D341Med (cell line): ENCODE measurements around the gene CCDC70.

Experiments used
- DNase-seq: peaks from one replicate; pipeline ENCODE4 v3.0.0; 2012; ENCODE audit warnings: low spot score

Gene CCDC70

DNA sequence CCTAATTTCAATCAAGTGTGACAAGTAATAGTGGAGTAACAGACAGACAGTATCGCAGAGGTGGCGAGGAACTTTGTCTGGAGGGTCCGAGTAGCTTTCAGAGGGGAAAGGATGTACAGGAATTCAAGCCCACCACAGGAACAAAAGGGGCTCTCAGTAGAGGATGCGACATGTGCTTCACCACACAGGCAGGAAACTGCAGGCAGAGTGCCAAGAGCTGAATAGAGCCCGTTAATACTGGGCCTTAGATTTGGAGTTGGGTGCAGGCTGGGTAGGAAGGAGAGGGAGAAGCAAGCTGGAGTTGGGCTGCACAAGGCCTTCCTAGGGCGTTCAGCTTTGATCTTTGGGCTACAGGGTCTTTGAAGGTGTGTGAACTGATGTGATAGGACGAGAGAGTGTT lies 1.2 kb downstream of the CCDC70 start:
- DNase-seq: no peak

DNA sequence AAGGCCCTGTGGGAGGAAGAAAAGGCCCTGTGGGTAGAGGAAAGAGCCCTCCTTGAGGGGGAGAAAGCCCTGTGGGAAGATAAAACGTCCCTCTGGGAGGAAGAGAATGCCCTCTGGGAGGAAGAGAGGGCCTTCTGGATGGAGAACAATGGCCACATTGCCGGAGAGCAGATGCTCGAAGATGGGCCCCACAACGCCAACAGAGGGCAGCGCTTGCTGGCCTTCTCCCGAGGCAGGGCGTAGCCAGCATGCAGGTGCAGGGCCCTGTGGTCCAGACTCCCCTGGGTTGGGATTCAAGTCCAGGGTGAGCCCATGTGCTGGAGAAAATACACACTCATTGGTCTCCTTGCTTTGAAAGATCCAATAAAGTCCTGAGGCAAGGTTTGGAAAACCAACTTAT lies 4.1 kb downstream of the CCDC70 start:
- no peak for DNase-seq

DNA sequence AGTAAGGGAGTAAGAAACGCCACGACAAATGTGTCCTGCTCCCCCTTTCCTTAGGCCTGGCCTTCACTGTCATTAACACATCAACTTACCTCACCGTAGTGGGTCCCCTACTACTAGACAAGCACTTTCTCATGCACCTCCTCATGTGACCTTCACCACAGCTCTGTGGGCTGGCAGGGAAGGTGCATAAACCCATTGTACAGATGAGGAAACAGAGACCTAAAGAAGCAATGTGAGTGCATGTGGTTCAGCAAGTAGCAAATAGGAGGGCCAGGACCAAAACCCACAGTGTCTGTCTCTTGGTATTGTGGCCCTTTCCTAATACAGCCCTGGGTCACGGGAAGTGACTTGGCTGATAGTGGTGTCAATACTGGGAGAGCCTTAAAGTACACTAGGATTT lies 5.3 kb downstream of the CCDC70 start:
- DNase-seq: no peak

DNA sequence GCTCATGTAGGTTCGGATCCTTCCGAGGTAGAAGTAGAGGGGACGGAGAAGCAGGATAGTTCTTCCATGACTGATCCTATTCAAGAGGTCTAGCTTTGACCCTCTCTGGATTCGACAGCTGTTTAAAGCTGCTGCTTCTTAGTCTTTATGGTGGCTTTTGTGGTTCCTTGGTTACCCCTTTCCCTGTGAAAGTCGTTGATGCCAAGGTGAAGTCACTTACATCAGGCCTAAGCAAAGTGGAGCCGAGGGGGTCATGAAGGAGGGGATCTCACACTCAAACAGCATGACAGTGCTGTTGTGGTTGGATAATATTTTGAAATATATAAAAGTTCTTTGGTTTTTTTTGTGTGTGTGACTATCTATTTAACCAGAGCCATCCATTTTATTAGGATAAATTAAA lies 8.1 kb downstream of the CCDC70 start:
- DNase-seq: no peak

DNA sequence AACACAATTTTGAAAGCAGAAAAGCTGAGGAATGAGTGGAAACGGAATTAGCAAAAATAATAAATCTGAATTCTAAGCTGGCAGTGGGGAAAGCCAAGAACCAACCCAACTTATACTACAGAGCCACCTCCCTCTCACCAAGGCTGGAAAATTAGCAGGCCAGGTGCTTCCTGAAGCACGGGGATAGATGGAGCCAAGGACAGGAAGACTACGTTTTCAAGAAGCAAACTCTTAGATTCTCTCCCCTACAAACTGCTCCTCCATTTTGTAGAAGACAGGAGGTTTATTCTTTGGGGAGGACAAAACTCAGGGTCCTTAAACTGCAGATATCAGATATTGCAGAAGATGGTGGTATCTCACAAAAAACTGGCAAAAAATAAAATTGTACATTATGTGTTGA lies 8.8 kb downstream of the CCDC70 start:
- no peak for DNase-seq

DNA sequence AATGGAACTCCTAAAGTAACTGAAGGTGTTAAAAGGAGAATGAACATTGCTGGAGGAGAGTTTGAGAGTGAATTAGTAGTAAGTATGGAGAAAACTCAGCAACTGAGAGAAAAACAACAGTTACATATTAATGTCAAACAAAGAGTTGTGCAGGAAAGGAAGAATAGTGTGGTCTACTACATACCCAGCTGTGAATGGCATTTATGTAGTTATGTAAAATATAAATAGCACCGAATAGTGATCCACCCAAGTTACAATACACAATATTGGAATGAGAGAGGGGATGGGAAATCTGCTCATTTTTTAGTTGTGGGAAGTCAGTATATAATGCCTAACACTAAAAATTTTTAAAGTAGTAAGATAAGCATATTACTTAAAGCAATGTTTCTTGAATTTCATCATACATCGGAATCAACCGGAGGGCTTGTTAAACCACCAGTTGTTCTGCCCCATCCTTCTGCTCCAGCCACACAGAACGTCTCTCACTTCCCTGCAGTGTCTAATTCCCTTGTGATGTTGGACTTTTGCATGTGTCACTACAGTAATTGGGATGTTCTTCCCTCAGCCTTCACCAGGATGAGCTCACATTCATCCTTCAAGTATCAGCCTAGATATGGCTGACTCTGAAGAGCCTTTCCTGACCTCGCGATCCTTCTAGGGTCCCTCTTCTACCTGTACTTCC lies 11.5 kb downstream of the CCDC70 start:
- no peak for DNase-seq

DNA sequence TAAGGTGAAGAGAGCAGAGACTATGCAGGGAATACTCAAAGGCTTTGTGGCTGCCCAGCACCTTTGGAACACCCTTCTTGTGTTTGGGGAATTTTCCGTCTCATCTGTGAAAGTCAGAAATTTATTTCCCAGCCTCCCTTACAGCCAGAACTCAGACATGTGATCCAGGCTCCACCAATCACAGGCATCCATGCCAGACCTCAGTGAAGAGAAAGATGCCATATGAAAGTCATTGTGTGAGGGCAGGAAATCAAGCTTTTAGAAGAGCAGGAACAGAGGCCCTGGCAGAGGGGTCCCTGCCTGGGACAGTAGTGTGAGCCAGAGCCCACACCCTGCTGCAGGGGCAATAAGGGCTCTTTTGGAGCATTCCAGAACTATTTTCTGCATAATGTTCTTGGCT lies 12.1 kb downstream of the CCDC70 start:
- DNase-seq: no peak

DNA sequence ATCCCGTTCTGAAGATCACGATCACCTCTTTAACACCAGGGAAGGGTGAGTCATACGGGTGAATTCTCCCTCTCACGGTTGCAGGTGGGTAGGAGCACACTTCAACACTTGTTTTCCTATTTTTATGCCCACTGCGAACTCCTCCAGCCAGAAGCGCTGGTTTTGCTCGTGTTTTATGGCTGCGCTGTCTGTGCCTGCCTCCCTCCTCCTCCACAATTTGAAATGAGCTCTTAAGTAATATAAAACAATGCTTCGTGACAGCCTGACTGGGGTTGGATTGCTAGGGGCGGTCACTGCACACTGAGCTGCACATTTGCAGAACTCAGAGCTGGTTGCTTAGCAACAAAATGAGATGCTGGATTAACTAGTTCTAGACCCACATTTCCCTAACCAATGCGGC lies 12.9 kb downstream of the CCDC70 start:
- no peak for DNase-seq

DNA sequence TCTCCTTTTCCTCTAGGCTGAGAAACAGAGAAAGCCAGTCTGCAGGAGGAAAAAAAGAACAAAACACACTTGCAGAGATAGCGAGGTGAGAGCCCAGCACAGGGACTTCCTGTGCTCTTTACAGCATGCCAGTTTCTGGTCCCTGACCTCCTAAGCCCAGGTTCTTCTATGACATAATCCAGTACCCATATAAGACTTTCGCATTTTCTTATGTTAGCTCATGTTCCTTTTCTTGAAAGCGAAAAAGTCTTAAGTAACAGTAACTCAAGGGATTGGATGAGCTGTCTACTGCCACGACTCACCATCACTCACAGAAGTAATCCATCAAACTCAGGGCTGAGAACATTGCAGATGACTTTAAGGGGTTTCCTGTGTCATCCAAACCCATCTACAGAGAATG lies 17.4 kb downstream of the CCDC70 start:
- no peak for DNase-seq

DNA sequence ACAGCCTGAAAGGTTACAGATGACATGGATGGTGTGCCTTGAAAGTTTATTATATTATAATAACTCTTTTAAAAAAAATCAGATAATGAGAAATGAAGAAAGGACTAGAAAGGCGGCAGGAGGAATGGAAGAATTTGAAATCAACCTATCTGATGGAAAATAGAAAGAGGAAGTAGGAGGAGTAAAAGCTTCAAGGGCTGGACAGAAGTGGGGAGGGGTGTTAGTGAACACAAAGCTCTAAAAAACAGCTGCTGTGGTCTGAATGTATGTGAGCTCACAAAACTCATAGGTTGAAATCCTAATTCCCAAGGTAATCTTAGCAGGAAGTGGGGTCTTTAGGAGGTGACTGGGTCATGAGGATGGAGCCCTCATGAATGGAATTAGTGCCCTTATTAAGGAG lies 19.5 kb downstream of the CCDC70 start:
- no peak for DNase-seq

DNA sequence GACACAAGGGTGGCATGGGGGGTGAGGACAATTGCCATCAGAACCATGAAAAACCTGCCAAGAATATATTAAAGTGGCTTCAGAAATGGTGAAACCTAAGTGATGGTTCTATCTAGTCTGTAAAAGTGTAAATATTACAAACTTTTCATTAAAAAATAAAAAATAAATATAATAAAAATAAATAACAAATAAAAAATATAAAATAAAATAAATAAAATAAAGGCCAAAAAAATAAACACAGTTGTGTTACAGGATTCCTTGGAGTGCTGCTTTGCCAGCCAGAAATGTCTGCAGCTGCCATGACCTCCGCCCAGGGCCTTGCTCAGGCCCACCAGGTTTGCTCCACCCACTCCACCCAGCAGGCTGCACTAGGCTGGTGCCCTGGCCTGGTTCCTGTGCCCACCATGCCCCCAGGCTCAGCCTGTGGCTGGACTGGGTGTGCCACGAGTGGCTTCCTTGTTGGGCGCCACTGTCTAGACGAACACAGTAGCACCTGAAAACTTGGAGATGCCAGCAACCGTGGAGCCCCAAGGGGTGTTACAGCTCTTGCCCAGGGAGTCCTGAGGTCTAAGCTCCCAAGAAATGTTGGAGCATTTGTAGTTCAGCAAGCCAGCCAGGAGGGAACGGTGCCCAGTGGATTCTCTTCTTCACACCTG lies 20.9 kb downstream of the CCDC70 start:
- no peak for DNase-seq

DNA sequence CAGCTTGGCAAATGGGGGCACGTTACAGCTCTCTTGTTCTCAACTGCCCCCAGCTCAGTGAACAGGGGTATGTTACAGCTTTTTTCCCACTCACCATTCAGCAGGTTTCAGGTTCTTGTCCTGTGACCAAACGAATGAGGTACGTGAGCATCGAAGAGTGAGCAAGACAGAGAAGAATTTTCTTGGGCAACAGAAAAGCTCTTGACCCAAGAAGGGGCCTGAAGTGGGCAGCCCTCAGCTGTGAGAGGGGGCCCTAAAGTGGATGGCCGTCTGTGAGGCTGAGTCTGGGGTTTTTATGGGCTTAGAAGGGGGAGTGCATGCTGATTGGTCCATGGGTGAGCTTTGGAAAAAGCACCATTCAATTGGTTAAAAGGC lies 21.4 kb downstream of the CCDC70 start:
- DNase-seq: no peak

DNA sequence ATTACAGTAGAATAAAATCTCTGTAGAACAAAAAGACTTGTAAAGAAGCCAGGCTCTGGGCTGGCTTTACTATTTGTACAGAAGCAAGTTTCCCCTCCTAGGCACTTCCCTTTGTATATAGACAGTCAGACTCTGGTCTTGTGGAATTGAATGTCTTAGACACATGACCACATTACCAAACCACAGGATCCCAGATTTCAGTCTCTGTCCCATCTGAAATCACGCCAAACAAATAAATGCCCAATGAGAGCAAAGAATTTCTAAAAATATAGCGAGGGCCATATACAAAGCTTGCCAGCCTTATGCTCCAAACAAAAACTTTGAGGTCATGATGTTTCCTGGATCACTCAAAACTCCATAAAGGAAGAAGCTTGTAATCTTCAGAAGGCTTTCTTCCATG lies 23.9 kb downstream of the CCDC70 start:
- no peak for DNase-seq

DNA sequence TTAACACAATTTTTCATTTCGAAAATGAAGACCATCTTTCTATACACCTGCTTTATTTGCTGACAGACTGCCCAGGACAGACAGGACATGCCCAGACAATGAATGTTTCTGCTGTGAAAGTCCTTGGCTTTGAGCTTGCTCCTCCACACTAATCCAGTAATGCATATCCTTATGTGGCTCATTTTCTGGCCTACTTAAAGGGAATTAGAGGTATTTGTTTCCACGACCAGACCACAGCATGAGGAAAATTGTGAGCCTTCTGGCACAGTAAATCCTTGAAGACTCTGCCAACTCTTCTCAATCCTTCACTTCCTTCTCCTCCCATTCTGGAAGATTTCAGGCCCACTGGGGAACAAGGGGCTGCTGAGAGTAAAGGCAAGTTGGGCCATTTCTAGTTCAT lies 25.7 kb downstream of the CCDC70 start:
- peak; percentile 74 for DNase-seq

DNA sequence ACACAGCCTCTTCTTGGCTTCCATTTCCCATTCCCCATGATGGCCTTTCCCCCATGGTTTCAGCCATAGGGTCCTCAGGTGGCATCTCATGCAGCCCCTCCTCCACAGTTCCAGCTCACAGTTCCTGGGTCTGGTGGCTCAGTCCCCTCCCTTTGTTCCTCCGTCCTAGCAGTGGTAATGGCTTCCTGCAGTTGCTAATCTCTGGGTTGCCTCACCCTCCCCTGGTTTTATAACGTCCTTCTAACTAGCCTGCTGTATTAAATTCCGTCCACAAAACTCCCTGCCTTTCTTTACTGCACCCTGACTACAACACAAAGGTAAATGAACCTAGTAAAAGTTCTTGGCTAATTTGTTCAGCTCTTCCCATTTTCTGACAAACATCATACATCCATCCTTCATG lies 30.9 kb downstream of the CCDC70 start:
- no peak for DNase-seq

DNA sequence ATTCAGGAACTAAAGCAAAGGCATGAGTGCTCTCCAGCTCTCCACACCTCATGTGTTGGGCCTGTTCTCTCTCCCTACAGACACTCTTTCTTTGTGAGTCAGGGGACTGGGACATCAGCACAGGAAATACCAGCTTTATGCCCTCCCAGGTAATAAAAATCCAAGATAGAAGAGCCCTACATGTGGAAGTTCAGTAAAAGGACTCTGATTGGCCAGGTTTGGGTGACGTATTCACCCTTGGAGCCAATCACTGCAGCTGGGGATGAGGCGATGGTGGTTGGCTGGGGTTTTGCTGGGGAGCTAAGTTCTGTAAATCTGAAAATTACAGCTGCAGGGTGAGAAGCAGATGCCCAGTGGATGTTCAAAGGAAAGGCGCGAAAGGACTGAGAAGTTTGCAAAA lies 32.5 kb downstream of the CCDC70 start:
- no peak for DNase-seq

DNA sequence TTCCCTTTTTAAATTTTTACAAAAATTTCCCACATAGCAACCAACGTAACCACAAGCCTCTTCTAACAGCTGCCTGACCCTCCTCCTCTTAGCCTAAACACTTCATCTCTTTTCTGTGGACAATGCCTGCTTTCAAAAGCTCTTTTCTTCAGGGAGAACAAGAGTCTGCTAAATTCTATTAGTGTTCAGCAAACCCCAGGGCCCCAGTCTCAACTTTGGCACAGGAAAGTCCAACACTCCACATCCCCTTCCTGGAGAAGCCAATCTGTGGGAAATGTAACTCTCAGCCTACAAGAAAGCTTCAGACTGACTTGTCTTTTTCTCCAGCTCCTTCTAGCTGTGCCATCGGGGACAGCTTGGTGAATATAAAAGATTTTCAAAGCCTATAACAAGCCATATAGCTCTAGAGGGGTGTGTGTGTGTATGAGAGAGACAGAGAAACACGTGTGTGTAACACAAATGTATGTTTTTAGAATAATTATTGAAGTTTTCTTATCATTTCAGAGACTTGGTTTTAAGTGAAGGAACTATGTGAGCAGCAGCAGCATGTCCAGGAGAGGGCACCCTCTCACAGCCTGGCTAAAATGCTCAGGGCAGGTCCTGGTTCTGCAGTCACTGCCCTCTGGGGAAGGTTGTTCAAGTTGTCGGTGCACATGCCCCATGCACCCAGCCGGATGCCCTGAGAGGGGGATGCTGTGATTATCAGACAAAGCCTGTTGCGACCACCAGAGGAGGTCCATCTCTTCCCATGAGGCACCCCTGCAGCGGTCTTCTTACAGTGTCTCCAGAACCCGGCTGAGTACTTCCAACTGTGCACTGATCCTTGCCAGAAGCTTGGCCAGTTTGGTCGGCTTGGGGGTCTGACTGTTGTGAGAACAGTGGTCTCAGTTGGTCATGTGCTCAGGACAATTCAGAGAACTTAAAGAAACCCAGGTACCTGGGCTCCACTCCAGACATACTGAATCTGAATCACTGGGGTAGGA lies 34.4 kb downstream of the CCDC70 start:
- DNase-seq: peak; percentile 76

DNA sequence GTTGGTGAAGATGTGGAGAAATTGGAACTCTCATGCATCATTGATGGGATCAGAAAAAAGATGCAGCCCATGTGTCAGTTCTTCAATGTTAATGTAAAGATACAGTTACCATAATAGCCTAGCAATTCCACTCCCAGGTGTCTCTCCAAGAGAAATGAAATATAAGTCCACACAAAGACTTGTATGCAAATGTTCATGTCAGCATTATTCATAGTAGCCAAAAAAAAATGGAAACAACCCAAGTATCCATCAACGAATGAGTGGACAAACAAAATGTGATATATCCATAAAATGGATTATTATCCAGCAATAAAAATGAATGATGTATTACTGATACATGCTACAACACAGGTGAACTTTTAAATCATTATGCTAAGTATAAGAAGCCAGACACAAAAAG lies 38.7 kb downstream of the CCDC70 start:
- DNase-seq: no peak

DNA sequence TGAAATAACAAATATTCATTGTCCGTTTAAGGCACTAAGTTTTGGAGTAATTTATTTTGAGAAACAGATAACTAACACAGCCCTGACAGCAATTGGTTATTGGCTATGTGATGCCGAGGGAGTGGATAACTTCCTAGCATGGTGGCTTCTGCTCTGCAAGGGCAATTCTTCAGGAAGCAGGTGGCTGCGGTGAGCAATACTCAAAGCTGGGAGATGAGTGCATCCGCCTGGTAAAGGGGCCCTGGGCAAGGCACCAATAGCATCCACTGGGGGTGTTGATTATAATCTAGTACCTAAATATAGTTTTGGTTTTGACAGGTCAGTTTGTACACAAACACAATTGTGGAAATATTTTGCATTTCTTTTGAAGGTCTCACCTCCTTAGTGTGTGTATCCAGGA lies 41.0 kb downstream of the CCDC70 start:
- DNase-seq: no peak

DNA sequence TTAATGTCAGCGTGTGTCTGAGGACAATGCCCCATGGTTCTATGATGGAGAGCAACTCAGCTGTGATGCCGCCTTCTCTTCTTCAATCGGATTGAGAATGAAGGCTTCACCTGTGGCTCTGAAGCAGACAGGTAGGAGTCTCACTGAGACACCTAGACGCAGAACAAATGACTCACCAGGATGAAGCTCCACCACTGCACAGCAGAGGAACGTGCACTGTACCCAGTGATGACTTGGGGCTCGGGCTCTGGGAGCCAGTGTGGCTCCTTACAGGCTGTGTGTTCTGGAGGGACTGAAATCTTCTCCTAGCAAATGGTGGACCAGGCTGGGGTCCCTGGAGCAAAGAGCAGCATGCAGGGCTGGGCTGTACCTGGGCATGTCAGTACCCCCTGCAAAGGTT lies 44.0 kb downstream of the CCDC70 start:
- no peak for DNase-seq

DNA sequence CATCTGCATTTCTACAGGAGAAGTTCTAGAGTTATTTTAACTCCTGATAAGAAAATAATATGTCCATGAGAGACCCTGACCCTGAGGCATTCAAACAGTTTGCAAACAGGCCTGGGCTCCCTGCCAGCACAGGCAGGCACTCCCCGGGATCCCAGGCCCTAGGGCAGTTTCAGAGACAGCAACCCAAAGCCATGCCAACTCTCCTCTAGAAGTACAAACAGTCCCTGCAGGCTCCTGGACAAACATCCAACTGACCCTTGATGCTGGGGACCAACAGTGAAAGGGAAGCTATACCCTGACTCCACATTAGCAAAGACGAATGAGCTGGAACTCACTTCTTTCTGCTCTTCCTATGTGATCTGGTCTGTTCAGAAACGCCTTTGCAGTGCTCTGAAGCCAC lies 44.8 kb downstream of the CCDC70 start:
- no peak for DNase-seq

DNA sequence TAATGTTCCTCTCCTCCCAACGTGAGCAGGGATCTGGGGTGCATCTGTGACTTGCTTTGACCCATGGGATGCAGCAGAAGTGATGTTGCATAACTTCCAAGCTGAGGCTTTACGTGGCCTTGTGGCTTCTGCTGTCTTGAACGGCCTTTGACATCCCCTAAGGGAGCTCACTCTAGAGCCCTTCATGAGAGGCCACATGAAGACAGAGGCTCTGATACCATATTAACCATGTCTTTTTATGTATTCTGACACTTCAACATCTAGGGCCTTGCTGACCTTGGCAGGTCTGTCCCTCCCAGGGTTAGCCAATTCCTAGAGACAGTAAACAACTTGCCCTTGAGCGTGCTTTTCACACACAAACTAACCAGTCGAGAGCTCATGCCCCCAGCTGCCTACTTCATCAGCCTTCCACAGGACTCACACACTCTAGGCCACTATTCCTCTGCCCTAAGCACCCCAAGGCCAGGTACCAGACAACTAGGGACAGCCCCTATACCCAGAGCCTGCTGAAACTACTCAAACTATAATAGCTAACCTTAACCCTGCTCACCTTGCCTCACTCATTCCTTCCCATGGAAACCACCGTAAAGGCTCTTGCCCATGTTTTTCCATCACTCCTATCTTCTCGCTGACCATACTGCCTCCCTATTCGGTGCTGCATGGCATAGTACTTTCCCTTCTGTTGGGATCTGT lies 45.4 kb downstream of the CCDC70 start:
- no peak for DNase-seq
